NOMO-1 (cell line): ENCODE results near the gene DDX41.
"Not testable (repeated sequence)": the region's sequence is repeated elsewhere in the genome, so short reads cannot be mapped to it uniquely, and the experiment has no call there.

Experiments used
- DNase-seq, 2 experiments: peaks; one replicate each; lab custom pipeline; 2025; ENCODE audit not compliant: unreplicated experiment in 2 of 2; lab: John Stamatoyannopoulos, UW

The DDX41 gene

GRCh38 chr5:177537389-177538361 is 20.9 kb upstream of the DDX41 start:
- DNase-seq: no peak

- no peak for DNase-seq
Observed at GRCh38 chr5:177536386-177536785, 19.6 kb upstream of the DDX41 start.

DNA sequence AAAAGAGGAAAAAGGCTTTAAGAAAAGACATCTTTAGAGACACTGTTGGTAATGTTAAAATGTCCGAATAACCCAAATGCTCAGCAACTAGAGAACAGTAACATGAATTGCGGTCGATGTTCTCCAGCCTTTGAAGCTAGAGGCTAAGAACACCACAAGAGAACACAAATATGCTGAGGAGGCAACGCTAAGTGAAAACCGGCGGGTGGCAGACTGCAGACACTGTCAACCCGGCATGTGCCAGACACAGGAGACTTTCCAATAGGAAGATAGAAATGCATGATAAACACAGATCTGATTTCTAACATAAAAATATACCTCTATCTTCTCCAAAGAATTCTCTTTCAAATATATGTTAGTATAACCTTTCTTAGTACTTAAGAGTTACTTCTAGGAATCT is 18.4 kb upstream of the DDX41 start:
- no peak for DNase-seq

DNA sequence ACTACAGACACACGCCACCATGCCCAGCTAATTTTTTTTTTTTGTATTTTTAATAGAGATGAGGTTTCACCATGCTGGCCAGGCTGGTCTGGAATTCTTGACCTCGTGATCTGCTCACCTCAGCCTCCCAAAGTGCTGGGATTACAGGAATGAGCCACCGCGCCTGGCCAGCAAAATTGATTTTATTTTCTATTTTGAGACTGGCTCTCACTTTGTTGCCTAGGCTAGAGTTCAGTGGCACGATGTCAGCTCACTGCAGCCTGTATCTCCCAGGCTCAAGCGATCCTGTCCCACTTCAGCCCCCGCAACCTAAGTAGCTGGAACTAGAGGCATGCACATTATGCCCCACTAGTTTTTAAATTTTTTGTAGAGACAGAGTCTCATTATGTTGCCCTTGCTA is 17.7 kb upstream of the DDX41 start:
- DNase-seq: not testable (repeated sequence)

GRCh38 chr5:177531209-177531940 is 14.6 kb upstream of the DDX41 start:
- no peak for DNase-seq

DNA sequence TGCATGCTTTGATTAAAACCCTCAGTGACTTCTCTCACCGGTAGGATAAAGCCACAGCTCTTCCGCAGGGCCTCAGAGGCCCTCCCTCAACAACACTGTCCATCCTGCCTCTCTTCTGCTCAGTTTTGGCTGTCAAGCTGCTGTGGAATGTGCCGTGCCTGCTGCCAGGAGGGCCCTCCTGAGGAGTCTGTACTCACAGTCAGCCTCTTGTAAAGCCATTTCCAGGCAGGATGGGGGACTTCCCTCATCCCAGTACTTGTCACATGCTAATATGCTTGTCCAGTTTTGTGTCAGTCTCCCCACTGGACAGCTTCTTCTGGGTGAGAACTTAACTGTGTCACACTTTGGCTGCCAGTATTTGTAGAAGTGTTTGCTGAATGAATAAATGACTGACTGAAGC is 13.9 kb upstream of the DDX41 start:
- DNase-seq: no peak

- DNase-seq: no peak
Observed at GRCh38 chr5:177529247-177530203, 12.8 kb upstream of the DDX41 start.

GRCh38 chr5:177528631-177529030 is 11.9 kb upstream of the DDX41 start:
- no peak for DNase-seq

DNA sequence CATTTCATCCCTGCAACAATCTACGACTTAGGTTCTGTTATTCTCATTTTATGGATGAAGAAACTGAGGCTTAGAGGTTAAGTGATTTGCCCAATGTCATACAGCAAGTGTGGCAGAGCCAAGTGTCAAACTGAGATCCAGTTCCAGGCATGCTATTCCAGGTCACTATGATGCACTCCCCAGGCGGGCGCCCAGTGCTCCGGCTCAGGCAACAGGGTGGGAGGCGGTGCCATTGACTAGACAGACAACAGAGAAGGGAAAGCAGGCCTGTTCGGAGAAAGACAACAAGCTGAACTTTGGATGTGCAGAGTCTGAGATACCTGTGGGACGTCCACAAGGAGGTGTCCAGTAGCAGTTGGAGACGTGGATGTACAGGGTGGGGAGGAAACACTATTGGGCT is 10.8 kb upstream of the DDX41 start:
- no peak for DNase-seq

DNA sequence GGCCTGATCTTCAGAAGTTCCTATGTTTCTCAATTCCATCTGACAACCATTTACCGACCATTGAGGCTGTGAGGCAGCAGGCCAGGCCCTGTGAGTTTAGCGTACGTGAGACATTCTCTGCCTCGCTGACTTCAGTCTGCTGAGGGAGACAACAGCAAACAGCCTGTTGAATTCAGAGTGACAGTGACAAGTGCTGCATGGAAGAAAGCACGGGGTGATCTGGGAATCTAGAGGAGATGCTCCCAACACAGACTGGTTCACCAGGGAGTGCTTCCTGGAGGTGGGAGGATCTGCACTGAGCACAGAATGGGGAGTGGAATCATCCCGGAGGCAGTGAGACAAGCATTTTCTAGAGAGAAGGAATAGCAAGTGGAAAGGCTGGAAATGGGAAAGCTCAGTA is 10.0 kb upstream of the DDX41 start:
- DNase-seq: no peak

DNA sequence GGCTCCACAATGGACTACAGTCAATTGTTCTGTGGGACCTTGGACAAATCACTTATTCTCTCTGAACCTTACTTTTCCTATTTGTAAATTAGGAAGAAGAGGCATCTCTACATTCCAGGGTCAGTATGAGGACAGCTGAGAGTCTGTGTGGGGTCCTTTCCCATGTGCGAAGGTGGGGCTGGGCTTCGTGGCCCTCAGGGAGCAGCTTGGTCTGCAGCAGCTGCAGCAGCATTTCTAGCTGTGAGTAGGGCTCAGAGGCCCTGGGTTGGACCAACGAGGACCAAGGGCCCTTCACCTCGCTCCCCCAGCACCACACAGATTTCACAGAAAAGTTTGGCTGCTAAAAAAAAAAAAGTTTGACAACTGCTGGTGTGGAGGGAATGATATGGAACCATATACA is 9.4 kb upstream of the DDX41 start:
- DNase-seq: no peak

- no peak for DNase-seq
Observed at GRCh38 chr5:177524941-177525655, 8.3 kb upstream of the DDX41 start.

DNA sequence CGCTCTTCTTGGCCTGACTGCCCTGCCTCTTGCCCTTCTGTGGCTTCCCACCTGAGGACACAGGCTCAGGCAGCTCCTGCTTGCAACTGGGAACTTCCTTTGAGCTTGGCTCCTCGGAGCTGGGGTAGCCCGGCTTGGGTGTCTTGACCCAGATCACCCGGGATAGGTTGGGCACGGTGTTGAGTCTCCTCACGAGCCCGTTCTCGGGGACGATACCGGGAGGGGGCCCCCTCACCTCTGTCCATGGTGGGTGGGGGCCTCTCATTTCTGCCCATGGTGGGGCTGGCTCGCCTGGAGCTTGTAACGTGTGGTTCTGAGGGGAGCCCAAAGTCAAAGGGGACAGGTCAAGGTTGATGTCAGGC is 7.8 kb upstream of the DDX41 start:
- DNase-seq: no peak

DNA sequence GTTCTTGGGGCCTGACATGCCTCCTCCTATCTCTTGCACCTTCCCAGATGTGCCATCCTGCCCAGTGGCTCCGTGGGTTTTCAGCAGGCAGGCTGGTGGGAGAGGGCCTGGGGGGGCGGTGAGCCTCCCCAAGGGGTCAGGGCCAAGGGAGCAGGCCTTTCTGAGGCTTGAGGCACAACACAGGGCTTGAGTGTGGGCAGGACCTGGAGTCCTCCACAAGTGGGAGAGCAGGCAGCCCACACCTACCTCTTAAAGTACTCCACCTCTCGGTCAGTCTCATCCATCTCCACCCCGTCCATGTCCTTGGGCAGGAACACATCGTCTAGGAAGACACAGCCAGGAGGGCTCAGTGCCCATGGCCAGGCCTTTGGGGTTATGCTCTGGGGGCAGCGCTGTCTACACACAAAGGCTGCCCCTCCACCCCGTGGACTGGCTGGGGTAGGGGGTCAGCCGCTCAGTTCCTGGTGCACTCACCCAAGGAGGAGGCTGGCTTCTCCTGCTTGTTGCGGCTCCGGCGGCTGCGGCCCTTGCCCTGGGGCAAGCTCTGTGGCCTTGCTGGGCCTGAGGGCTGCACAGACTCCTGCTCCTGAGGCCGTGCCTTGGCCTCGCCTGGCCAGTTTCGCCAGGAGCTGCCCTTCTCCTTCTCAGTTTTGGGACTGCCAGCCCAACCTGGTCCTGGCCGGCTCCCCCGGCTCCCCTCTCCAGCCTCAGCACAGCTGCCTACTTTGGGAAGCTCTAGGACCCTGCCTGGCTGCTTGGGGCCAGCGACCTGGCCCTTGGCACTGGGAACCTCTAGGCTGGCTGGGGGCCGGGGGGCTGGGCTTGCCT is 7.2 kb upstream of the DDX41 start:
- DNase-seq: no peak

- DNase-seq: no peak
Observed at GRCh38 chr5:177520916-177521513, 4.3 kb upstream of the DDX41 start.

DNA sequence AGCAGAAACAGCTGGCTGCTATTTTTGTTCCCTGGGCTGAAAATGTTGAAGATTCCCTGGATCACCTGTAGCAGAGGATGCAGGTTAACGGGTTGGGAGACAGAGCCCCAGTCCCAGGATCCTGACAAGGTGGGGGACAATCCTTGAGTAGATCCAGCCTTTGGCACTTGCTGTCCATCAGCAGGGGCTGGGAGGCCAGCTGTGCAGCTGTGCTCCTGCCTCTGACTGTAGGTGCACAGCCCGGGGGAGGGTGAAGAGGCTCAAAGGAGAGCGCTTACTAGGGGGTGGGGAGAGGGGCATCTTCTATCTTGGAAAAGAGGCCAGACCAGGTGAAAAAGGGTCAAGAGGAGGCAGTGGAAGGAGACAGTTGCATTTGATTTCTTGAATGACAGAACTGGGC is 3.5 kb upstream of the DDX41 start:
- no peak for DNase-seq

DNA sequence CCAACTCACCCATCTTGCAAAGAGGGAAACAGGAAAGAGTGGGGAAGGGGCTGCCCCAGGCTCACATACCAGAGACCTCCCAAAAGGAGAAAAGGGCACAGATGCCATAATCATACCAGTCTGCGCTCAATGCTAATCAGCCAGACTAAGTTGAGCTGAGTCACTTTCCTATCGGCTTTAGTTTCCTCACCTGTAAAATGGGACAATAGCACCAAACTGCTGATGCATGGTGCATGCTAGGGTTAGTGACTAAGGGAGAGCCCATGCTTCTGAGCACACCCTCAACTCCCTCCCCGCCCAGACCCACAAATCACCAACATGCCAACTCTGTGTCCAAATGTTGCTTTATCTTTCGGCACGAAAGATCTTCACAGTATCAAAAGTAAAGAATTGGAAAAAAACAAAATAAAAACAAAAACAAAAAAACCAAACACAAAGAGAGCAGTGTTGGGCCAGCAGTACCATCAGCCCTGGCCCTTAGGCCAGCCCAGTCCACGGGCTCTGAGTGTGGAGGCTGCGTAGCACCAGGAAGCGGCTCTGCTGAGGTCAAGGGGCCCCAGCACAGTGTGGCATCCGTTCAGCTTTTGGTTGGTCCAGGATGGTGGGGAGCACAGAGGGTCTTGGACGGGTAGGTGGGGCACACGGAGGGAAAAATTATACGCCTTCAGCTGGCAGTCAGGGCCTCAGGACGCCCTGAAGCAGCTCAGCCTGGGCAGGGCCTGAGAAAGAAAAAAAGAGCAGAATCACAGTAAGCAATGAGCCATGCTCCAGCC is 2.9 kb upstream of the DDX41 start:
- no peak for DNase-seq

GRCh38 chr5:177515580-177515979 is 1.2 kb downstream of the DDX41 start:
- no peak for DNase-seq
